ENCODE measurements around the gene GAL3ST1. TPM values are rescaled to one million over a fixed set of nuclear protein-coding genes. Genes with fewer than 3 reads are reported as not detected.

The GAL3ST1 gene
- total RNA-seq, 1 experiment from 2014 or later: 2.1 TPM

GRCh38 chr22:30610299-30610698 lies 35.8 kb upstream of the GAL3ST1 start:
- no peak for ATAC-seq
- Histone ChIP-seq H3K4me3 (replicated peaks in 1 of 2; ENCODE audit: low read depth in 1 of 2, low read length in 2 of 2) (no peak overlapping the region), H4K20me1 (ENCODE audit: insufficient read depth) (no peaks in the 10 kb centered on the region), H3K9me3 (ENCODE audit: control insufficient read depth in 1 of 2, insufficient read depth in 1 of 2, low read depth in 1 of 2, low read length in 2 of 2) (no peaks in the 10 kb centered on the region), H3K4me1 (ENCODE audit: control insufficient read depth in 1 of 2, insufficient read depth in 2 of 2, low read length in 2 of 2) (peaks cover 22 to 45% of the 10 kb centered on the region in 2 experiments), H3K27me3 (ENCODE audit: insufficient read depth, low read length) (no peaks in the 10 kb centered on the region), H3K27ac (ENCODE audit: low read depth, low read length) (no peak overlapping the region), H3K36me3 (ENCODE audit: control insufficient read depth in 1 of 2, insufficient read depth in 2 of 2, low read length in 2 of 2) (no peaks in the 10 kb centered on the region), H3K4me2 (ENCODE audit: low read length) (no peak overlapping the region), H3K9me2 (ENCODE audit: insufficient read depth) (no peaks in the 10 kb centered on the region), H3K9ac (ENCODE audit: low read length) (no peak overlapping the region), H2AFZ (ENCODE audit: low read depth, low read length, poor library complexity, severe bottlenecking) (no peak overlapping the region), H3K79me2 (ENCODE audit: insufficient read depth, low read length) (no peaks in the 10 kb centered on the region)
- ChIA-PET POLR2A (no interaction called here), RAD21 (ENCODE audit: low non-redundant PET in 1 of 2, low total read pairs in 2 of 2, uncharacterized antibody in 2 of 2, unreplicated experiment in 2 of 2) (no interaction called here), CTCF (interaction anchor here (1.0 to 1.4 kb wide), 2 partner anchors 24 to 145 kb away, joined by 3 to 5 read pairs; no protein-coding TSS in a partner anchor)
- TF ChIP-seq SIN3A (IDR thresholded peaks at IDR 0.05; ENCODE audit: low read depth) (no peak), EGR1 (IDR thresholded peaks at IDR 0.05; ENCODE audit: low read depth) (no peak), SRF (IDR thresholded peaks at IDR 0.05; ENCODE audit: low read depth) (no peak), CTCF (IDR thresholded peaks at IDR 0.05 in 2 of 3, conservative IDR thresholded peaks at IDR 0.05 in 1 of 3; ENCODE audit: borderline replicate concordance in 1 of 3, insufficient read depth in 1 of 3, low read depth in 2 of 3, low read length in 2 of 3) (no peak), EZH2 (IDR thresholded peaks at IDR 0.05) (no peak), SP1 (IDR thresholded peaks at IDR 0.05; ENCODE audit: low read depth) (no peak), POLR2A (IDR thresholded peaks at IDR 0.05; ENCODE audit: borderline replicate concordance, extremely low read depth, insufficient read depth, insufficient read length) (no peak), CBX3 (IDR thresholded peaks at IDR 0.05; ENCODE audit: low read depth) (no peak), POLR2AphosphoS5 (IDR thresholded peaks at IDR 0.05; ENCODE audit: low read depth, low read length) (no peak), ZFX (IDR thresholded peaks at IDR 0.05) (no peak), MAX (IDR thresholded peaks at IDR 0.05) (no peak), ZNF274 (IDR thresholded peaks at IDR 0.05; ENCODE audit: low read depth, low read length) (no peak), CEBPB (IDR thresholded peaks at IDR 0.05; ENCODE audit: low read depth) (no peak), EZH2phosphoT487 (IDR thresholded peaks at IDR 0.05; ENCODE audit: borderline replicate concordance) (no peak), JUND (IDR thresholded peaks at IDR 0.05) (no peak), FOSL1 (IDR thresholded peaks at IDR 0.05; ENCODE audit: low read depth) (no peak), TCF7L2 (IDR thresholded peaks at IDR 0.05; ENCODE audit: borderline replicate concordance, extremely low read depth, insufficient read depth, insufficient read length) (no peak), YY1 (IDR thresholded peaks at IDR 0.05; ENCODE audit: extremely low read depth, insufficient replicate concordance, low read depth, low read length) (no peak), RAD21 (IDR thresholded peaks at IDR 0.05; ENCODE audit: low read depth) (no peak), ATF3 (IDR thresholded peaks at IDR 0.05) (no peak)
- intact Hi-C loops (cut with micrococcal nuclease): no loop called here
- no peak for DNase-seq (ENCODE audit: low read depth, low spot score)
- no TSS peak for BruUV-seq (replicated peaks)
